Measurements from ENCODE around the gene CCM2.
A peak's percentile ranks its signal among the peaks of the same experiment; 100 is the strongest.

The CCM2 gene

DNA sequence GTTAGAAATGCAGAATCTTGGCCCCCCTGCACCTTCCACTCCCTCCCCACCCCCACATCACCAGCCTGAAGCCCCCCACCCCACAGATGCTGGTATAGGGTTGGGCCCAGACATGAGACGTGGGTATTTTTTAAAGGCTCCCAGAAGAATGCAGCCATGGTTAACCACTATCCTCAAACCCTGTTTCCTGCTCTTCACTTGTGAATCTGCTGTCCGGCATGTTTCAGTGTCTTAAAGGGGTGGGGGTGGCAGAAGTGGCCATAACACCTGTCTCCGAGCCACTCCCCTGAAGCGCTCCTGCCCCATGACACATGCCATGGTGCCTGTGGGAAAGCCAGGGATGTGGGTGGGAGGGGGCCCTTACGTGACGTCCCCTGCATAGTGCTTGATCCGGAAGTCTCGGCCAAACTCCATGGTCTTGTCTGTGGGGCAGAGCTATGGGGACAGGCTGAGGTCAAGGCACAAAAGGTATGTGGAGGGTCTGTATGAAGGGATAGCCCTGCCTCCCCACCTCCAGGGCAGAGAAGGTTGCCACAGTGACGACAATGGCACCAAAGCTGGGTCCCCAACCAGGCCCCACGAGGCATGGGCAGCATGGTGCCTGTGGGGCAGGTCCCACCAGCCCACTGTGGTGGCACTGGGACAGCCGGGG lies 30.8 kb upstream of the CCM2 start:
- no peak for DNase-seq (ENCODE audit: low spot score)

DNA sequence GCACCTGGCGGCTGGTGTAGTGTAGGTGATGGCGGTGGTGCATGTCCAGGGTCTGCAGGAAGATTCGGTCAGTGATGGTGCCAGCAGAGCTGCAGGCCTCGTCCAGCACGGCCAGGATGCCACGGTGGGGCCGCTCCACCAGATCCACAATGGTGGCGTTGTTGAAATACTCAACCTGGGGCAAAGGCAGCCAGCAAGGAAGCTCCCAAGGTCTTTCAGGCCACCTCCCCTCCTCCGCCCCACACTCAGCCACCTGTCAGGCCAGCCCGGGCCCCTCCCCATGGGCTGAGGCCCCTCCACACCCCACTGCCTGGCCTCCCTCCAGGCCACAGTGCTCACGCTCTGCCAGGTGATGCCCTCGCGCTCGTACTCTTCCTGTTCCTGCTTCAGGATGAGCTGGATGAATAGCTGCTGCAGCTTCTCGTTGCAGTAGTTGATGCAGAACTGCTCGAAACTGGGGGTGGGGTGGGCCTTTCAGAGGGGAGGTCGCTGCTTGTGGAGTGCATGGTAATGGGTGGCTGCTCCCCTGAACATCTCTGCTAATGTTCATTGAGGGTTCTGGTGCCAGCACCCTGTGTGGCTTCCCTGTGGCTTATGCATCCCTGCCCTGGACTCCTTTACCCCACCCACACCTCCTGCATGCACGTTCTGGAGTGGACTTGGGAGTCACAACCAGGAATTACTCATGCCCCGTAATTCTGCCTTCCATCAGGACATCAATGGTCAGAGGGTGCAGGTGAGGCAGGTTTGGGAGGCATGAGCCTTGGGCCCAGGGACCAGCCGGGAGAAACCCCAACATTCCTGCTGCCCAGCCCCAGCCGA lies 30.1 kb upstream of the CCM2 start:
- no peak for DNase-seq (ENCODE audit: low spot score)

DNA sequence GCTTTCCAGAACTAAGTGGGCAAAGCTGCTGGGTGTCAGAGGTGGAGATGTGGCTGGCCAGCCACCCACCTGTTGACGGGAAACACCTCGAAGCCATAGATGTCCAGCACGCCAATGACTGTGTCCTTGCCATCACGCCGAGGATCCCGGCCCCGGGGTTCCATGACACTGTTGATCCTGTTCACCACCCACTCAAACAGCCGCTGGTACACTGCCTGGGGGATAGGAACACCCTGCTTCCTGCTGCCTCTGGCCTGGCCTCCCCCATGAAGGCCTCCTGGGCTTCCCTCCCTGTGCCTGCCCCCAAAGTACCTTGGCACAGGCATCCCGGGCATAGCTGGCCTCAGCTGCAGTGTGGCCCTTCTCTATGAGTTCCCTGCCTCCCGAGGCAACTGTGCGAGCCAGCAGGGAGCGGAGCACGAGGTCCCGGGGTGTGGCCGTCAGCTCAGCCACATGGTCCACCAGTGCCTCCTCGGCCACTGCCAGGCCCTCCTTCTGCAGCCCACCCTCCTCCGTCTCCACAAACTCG lies 29.4 kb upstream of the CCM2 start:
- DNase-seq (ENCODE audit: low spot score), result no peak

DNA sequence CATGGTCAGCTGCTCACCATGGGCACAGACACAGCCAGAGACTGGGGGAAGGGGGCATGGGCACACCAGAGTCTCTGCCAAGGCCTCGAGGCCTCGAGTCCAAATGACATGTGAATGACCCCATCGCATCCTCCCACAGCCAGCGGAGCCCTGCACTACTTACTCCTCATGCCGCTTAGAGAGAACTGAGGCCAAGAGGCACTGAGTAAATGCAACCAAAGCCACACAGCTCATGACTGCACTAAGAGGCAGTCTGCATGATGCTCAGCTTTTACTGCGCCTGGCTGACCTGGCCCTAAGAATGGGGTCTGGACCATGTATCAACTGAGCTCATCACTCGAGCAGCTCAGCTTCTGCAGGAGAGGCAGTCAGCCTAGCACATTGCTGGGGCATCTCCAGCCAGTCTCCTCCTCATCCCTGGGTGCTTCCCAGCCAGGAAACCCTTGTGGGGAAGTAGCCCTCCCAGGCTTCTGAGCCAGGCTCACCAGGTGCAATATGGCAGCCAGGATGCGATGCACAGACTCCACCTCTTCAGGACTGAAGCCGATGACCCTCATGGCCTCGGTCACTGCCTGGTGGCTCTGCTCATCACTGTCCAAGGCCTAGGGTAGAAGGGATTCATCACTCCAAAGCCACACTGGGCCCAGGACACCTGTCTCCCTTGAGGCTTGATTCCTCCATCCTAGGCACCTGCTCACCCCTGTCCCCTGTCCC lies 28.7 kb upstream of the CCM2 start:
- no peak for DNase-seq (ENCODE audit: low spot score)

DNA sequence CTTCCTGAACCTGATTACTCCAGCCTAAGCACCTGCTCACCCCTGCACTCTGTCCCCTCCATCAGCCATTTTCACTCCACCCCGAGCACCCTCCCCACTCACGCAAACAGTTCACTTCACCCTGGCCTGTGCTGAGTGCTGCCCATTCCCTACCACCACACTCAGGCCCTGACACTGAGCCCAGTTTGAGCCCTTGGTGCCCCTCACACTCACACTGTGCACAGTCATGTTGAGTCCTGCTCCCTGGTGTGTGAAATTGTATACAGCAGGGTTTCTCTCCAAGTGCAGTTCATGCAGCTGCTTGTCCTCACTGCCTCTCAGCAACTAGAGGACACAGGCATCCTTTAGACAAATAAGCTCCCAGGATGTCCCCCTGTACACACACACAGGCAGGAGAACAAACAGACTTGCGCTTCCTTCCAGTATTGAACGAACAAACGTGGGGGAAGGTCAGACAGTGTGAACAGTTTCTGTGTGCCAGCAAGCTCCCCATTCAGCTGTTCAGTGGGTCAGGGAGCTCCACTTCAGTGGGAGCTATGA lies 28.0 kb upstream of the CCM2 start:
- no peak for DNase-seq (ENCODE audit: low spot score)

DNA sequence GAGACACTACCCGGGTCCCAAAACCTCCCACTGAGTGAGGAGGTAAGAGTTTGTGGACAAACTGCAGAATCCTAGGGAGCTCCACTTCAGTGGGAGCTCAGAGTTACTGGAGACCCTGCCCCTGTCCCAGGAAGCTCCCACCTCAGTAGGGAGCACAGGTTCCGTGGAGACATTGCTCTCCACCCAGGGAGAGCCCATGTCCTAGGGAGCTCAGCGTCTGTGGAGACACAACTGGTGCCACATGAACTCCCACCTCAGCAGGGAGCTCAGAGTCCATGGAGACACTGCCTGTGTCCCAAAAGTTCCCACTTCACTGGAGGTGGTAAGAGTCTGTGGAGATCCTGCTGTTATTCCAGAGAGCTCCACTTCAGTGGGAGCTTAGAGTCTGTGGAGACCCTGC lies 27.4 kb upstream of the CCM2 start:
- DNase-seq (ENCODE audit: low spot score), result no peak

DNA sequence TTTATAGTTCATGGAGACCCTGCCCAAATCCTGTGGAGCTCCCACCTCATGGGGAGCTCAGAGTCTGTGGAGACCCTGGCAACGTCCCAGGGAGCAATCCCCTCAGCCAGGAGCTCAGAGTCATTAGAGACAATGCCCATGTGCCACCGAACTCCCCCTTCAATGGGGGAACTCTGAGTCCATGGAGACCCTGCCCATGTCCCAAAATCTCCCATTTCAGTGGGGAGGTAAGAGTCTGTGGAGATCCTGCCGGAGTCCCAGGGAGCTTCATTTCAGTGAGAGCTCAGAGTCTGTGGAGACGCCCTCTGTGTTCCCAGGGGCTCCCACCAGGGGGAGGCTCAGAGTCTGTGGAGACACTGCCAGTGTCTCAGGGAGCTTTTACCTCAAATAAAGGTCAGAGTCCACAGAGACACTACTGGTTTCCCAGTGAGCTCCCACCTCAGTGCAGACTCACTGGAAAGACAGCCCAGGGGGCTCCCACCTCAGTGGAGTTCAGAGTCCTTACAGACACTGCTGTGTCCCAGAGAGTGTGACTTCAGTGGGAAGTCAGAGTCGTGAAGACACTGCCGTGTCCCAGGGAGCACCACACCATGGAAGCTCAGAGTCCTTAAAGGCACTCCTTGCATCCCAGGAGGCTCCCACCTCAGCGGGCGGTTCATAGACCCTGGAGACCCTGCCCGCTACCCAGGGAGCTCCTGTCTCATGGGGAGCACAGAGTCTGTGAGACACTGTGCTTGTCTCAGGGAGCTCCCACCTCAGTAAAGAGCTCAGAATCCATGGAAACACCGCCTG lies 26.2 kb upstream of the CCM2 start:
- DNase-seq (ENCODE audit: low spot score), result no peak

DNA sequence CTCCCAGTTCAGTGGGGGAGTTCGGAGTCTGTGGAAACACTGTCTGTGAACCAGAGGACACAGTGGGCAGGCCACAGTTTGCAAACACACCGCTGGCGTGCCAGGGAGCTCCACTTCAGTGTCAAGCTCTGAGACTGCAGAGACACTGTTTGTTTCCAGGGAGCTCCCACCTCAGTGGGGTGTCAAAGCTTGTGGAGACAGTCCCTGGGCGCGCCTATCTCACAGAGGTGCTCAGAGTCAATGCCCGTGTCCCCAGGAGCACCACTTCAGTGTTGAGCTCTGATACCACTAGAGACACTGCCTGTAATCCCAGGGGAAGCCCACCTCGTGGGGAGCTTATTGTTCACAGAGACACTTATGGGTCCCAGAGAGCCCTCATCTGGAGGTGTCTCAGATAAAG lies 25.5 kb upstream of the CCM2 start:
- no peak for DNase-seq (ENCODE audit: low spot score)

DNA sequence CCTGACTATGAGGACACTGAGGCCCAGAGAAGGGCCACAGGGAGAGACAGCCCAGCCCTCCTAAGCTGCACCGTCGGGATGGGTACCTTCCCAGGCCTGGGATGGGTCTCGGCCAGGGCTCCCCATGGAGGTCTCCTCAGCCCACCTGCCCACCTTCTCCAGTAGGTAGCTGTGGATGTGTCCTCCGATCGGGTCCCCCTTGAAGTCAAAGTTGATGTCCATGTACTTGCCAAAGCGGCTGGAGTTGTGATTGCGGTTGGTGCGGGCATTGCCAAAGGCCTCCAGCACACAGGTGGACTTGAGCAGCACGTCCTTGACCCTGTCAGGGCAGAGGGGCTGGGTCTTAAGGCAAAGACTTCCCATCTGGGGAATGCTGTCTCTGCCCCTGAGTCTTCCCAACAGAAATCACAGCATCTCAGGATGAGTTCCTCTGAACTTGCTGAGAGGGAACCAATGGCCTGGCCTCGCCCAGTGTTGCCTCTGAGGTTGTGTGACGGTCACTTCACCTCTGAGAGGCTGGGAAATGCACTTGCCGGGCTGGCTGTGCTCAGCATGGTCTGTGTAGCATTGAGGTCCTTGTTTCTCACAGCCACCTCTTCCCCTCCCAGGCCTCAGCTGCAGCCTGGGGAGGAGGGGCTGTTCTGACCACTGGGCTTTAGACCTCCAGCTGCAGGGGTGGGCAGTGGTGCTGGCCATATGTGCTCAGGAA lies 24.5 kb upstream of the CCM2 start:
- DNase-seq (ENCODE audit: low spot score), result no peak

DNA sequence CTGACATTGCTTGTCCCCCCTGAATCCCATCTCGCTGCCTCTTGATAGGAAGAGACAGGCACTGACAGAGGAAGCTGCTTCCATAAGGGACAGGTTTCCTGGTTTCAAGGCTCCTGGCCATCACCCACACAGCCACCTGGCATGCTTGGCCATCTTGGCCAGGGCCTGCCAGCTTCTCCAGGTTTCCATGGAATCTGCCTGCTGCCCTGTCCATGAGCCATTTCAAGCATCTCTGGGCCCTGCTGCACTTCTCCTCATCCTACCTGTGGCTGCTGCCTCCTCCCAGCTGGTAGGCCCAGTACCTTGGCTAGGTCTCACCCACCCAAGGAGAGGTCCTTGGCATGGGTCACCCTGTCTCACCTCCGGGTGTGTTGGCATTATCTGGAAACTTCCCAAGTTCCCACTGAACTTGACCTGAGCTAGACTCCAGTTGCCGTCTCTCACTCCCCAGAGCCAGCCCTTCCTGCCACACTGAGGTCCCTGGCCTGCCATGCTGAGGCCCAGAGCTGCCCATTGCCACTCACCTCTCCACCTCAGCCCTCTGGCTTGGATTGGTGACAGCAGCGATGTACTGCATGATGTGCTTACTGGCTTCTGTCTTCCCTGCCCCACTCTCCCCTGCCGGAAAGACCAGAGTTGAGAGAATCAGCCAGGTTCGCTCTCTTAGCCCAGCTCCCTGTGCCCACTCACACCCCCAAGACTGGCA lies 23.8 kb upstream of the CCM2 start:
- no peak for DNase-seq (ENCODE audit: low spot score)

DNA sequence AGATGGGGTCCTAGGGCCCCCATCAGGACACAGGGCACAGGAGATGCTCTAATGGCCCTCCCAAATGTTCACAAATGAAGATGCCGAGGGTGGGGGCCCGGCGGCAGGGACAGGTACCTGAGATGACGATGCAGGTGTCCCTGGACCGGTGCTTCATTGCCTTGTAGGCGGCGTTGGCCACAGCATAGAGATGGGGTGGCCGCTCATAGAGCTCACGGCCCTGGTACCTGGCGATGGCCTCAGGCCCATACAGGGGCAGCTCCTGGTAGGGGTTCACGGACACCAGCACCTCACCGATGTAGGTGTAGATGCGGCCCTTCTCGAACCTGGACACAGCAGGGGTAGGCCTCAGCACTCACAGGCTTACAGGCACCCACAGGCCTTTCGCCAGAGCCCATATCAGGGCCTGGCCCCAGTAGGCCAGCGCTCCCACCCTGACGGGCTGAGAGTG lies 23.2 kb upstream of the CCM2 start:
- no peak for DNase-seq (ENCODE audit: low spot score)

DNA sequence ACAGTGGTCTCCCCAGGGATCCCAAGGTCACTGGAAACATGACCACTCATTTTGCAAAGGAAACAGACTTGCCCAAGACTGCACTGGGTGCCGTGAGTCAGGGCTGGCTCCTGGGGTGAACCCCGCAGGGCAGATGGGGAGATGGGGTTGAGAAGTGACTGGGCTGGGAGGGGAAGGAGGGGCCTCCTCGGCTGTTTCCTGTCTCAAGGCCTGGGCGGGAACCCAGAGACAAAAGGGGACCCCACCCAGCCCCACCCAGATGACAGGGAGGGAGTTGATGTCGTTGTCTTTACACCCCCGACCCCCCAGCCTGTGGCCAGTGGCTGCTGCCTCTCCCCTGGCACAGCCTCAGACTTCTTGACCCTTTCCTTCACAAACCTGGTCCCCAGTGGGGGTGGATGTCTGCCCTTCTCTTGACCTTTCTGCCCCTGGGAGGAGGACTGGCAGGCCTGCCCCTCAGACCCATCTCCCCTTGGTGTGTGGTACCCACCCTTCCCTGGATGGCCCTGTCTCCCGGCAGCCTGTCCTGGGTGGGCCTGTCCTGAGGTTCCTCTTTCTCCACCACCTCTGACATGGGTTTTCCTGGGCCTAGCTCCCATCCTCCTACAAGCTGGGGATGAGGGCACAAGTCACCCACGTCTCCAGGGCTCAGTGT lies 22.6 kb upstream of the CCM2 start:
- no peak for DNase-seq (ENCODE audit: low spot score)

DNA sequence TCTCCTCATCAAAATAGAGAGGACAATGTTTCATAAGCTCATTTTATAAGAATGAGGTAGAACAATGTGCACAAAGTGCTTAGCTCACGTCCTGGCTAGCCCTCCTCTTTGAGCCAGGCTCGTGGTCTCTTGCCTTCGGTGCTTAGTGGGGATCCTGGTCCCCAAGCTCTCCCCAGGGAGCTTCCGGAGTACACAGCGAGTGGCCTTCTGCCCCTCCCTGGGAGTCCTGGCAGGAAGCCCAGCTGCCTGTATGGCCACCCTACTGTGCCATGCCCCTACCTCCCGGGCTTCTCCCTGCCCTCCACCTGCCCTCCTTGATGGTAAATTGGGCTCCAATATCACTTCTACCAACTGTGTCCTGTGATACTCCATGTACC lies 22.1 kb upstream of the CCM2 start:
- DNase-seq (ENCODE audit: low spot score), result no peak

DNA sequence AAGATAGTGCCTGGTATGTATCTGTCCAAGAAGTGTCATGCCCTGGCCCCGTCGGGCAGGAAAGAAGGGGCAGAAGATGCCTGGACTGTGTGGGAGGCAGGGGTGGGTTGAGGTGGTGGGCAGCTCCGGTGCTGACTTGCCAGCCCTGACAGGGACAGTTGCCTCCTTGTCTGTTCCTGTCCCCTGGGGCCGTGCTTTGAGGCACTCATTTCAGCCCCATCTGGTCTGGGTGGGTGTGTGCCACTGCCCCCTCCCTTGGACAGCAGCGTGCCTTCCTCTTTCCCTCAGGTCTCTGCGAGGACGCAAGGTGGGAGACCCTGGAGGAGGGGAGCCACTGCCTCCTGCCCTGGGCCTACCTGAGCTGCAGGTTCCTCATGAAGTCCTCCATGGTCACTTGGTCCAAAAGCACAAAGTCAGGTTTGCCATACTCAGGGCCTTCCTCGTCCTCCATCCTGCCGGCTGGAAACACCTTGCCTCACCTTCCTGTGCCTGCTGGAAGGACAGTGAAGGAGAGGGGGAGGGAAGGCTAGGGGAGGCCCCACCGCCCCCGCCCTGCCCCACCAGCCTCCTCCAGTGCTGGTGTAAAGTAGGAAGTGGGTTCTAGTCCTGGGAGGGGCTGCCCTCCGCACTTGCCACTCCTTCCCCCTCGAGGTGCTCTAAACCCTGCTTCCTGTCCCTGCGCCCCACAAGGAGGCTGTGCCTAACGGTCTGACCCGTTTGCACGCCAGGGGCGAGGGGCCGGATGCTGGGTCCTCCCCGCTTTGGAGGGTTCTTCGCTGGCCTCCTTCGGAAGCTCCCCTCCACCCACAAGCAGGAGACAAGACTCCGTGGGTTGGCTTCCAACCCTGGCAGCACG lies 21.3 kb upstream of the CCM2 start, which contains the start of gene MYO1G:
Gene MYO1G, minus strand, starts transcription at position 505 of the 856 bp plus-strand sequence. Its CDS starts 54 bp downstream, at position 451.
- no peak for DNase-seq (ENCODE audit: low spot score)

DNA sequence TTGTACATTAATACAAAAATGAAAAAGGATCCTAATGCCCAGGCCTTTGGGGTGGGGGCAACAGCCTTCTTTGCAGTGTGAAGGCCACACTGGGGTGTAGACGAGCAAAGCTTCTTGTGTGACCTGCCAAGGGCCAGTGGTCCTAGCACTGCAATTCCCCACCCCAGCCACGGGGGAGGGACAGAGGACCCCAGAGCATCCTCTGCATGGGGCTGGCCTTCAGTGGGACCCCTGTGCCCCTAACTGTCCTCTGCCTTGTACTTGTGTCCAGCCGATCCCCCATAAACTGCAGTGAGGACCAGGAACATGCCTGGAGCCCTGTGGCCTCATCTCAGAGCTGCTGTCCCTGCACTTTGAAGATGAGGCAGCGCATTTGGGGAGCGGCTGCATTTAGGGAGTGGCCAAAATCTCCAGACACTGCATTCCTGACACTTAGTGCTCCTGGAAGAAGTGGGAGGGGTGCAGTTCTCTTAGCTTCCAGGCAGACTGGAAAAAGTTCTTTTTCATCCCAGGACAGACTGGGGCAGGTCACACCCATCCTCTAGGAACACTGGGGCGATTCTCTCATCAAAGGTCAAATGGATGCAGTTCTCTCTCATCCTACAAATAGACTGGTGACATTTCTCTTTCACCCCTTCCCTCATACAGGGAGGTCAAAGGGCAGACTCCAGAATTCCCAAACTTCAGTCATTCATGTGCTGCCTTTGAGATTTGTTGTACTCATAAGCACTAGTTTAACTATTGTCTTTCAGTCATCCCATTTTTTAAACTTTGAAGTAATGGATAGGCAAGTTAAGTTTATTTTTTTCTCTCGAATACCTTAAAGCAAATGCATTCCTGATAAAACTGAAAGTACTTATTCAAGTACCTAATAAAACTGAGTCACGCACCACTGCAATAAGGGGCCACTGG lies 20.3 kb upstream of the CCM2 start:
- no peak for DNase-seq (ENCODE audit: low spot score)

DNA sequence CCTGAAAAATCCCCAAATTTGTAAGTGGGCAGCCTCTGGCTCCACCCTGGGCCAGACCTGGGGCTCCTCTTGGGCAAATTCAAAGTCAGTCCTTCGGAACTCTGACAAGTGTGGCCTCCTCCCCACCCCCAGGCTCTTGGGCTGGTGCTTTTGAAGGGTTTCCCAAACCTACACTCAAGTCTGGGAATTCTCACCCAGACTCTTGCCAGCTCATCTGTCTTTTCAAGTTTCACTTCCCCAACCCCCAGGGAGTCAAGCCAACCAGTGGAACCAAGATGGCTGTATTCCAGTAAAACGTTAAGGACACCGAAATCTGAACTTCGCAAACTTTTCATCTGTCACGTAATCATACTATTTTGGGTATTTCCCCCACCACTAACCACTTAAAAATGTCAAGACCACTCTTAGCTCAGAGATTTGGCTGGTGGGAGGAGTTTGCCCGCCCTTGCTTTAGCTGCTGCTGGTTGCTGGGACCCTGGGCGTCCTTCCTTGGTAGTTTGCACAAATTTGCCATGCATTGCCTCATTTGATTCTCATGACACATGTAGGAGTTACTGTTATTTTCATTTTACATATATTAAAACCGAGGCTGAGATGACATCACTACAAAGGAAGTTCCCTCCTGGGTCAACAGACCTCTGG lies 19.5 kb upstream of the CCM2 start:
- DNase-seq (ENCODE audit: low spot score), result peak; percentile 56

DNA sequence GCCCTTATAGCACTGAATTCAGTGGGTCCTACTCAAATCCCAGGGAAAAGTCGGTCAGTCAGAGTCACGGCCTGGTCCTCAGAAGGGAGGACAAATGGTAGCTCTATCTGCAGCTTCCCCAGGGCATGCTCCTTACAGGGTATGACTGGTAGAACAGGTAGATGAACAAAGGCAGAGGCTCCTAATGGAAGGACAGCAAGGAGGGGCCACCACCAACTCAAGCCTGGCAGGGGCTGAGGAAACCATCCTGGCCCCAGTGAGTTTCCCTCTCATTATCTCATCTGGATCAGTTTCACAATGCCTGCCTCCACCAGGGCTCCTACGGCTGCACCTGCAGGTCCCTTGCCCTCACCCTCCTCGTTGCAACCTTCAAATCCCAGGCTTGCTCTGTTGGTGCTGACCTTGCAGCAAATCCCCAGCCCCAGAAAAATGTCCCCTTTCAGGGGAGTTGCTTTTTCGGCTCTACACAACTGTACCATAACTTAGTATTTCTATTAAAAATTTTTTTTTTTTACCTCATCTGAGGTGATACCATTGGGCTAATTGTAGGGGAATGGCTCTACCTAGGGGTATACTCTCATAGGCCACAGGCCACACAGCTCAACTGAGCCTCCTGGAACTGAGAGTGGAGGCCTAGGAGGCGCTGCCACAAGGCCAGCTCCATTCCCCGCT lies 18.8 kb upstream of the CCM2 start:
- DNase-seq (ENCODE audit: low spot score), result no peak
